A549 (cell line): ENCODE data around the gene CAPN11. TPM values are rescaled to one million over a fixed set of nuclear protein-coding genes. Genes with fewer than 3 reads are reported as not detected.

Source experiments
- ATAC-seq, 2 experiments: fragments of 200-7000 bp in 1 of 2; fragments of >200 bp in 1 of 2; cut with Nextera tagmentation in 1 of 2; cut with Tn5 transposase in 1 of 2; 3 replicates each; pipeline versions ENCODE4 v1.8.0 to v1.9.1; 2018 to 2020; ENCODE audit warnings: mild to moderate bottlenecking in 1 of 2, moderate library complexity in 1 of 2
- CTCF ChIA-PET: fragments of 300-600 bp; sonication (Branson Sonifier 250); formaldehyde crosslinking; extraction: SDS; loops from one replicate; lab custom pipeline; 2021; ENCODE audit warnings: antibody characterized with exemption, inconsistent platforms; lab: Yijun Ruan, JAX
- POLR2A ChIA-PET: fragments of 350-600 bp; formaldehyde crosslinking; extraction: SDS; loops from one replicate; lab custom pipeline; 2021; ENCODE audit warnings: antibody characterized with exemption, inconsistent platforms; lab: Yijun Ruan, JAX
- DNase-seq, 2 experiments: peaks; one replicate each; pipeline versions ENCODE4 v3.0.0 to v3.0.0-alpha.2; 2011 to 2016; ENCODE audit warnings: low read depth in 1 of 2, low spot score in 1 of 2
- FAIRE-seq: peaks from 2 replicates; lab custom pipeline; 2011; peaks lifted over from hg19 to GRCh38; lab: Jason Lieb, UNC
- H3K27ac ChIP-seq, 2 experiments: fragments of >200 bp; sonication (Bioruptor Twin); formaldehyde crosslinking; 3 replicates each; pipeline ENCODE4 v1.5.1; 2016 to 2017
- H3K4me1 ChIP-seq: fragments of >200 bp; sonication (Bioruptor Twin); formaldehyde crosslinking; 3 replicates; pipeline ENCODE4 v1.6.1; 2016
- H3K4me2 ChIP-seq: fragments of >200 bp; sonication (Bioruptor Twin); formaldehyde crosslinking; 3 replicates; pipeline ENCODE4 v1.6.1; 2016
- H3K4me3 ChIP-seq: fragments of >200 bp; sonication (Bioruptor Twin); formaldehyde crosslinking; 3 replicates; pipeline ENCODE4 v1.5.1; 2016
- H3K9me3 ChIP-seq: fragments of >200 bp; sonication (Bioruptor Twin); formaldehyde crosslinking; 3 replicates; pipeline ENCODE4 v1.6.1; 2016
- ATOH8 ChIP-seq: fragments of 250-450 bp; sonication (Bioruptor Pico); IDR thresholded peaks from 2 replicates; pipeline ENCODE4 v1.5.0; 2020; ENCODE audit warnings: low read depth, mild to moderate bottlenecking, moderate library complexity
- BCL3 ChIP-seq: fragments of >200 bp; sonication (Bioruptor Twin); formaldehyde crosslinking; IDR thresholded peaks from 3 replicates; pipeline ENCODE4 v1.6.1; 2016
- CHD4 ChIP-seq: fragments of 200-600 bp; sonication (generic); IDR thresholded peaks from 2 replicates; pipeline ENCODE4 v1.6.1; 2016; ENCODE audit warnings: antibody characterized with exemption, mild to moderate bottlenecking, borderline replicate concordance
- CTCF ChIP-seq: fragments of >200 bp; sonication (Bioruptor Twin); formaldehyde crosslinking; IDR thresholded peaks from 3 replicates; pipeline ENCODE4 v1.5.1; 2016
- ESRRA ChIP-seq: fragments of 150-350 bp; IDR thresholded peaks from 2 replicates; pipeline ENCODE4 v1.6.1; 2014; ENCODE audit warnings: mild to moderate bottlenecking, low read length, borderline replicate concordance
- FOSB ChIP-seq: fragments of 250-450 bp; sonication (Bioruptor Pico); IDR thresholded peaks from 2 replicates; pipeline ENCODE4 v1.5.0; 2020; ENCODE audit warnings: mild to moderate bottlenecking, moderate library complexity
- GATA3 ChIP-seq: IDR thresholded peaks from 2 replicates; pipeline ENCODE4 v1.6.1; 2012; ENCODE audit warnings: borderline replicate concordance
- HMGXB4 ChIP-seq: fragments of 250-450 bp; sonication (Bioruptor Pico); IDR thresholded peaks from 2 replicates; pipeline ENCODE4 v1.5.0; 2021; ENCODE audit warnings: mild to moderate bottlenecking, moderate library complexity, borderline replicate concordance
- HOXB13 ChIP-seq: fragments of 250-450 bp; sonication (Bioruptor Pico); IDR thresholded peaks from 2 replicates; pipeline ENCODE4 v1.5.0; 2020; ENCODE audit warnings: low read depth, mild to moderate bottlenecking, moderate library complexity
- KDM1A ChIP-seq: fragments of 200-600 bp; sonication (generic); IDR thresholded peaks from 2 replicates; pipeline ENCODE4 v1.6.1; 2016; ENCODE audit warnings: low read depth, mild to moderate bottlenecking
- KDM5A ChIP-seq: fragments of 200-600 bp; sonication (generic); IDR thresholded peaks from 2 replicates; pipeline ENCODE4 v1.6.1; 2016; ENCODE audit warnings: antibody characterized with exemption, mild to moderate bottlenecking
- MAX ChIP-seq: IDR thresholded peaks from 2 replicates; pipeline ENCODE4 v1.6.1; 2012
- PBX3 ChIP-seq: IDR thresholded peaks from 2 replicates; pipeline ENCODE4 v1.6.1; 2012
- PHF8 ChIP-seq: fragments of 200-600 bp; sonication (generic); IDR thresholded peaks from 2 replicates; pipeline ENCODE4 v1.6.1; 2016; ENCODE audit warnings: low read depth, mild to moderate bottlenecking, antibody characterized with exemption, moderate library complexity, borderline replicate concordance
- TFCP2L1 ChIP-seq: fragments of 250-450 bp; sonication (Bioruptor Pico); IDR thresholded peaks from 2 replicates; pipeline ENCODE4 v1.5.0; 2021; ENCODE audit warnings: mild to moderate bottlenecking
- WGBS: methylation state at CpG from one replicate; pipeline ENCODE4 v1.1.6; 2017; ENCODE audit errors: missing lambda C conversion rate; 5-methylcytosine and 5-hydroxymethylcytosine counted together
- polyA plus RNA-seq, 4 experiments: library from polyadenylated mRNA; depleted of rRNA in 3 of 4; stranded (reverse); fragments of >200 nt; fragmentation: RNase III in 1 of 4; extraction: RNeasy Plus Mini Kit Qiagen cat#74134 plus additional on column Dnase treatment in 1 of 4; gene quantifications; 2 replicates in 3 of 4; 3 replicates in 1 of 4; pipeline ENCODE4 v1.2.3, GENCODE V29; 2011 to 2017

CAPN11 gene
- polyA plus RNA-seq, 2 of the 4 experiments (the other 2 are of a cell fraction), result 0.10 TPM; not detected in 1

GRCh38 chr6:44132476-44132875, 26.1 kb upstream of the CAPN11 start:
- no peak overlapping the region for H3K4me3 ChIP-seq
- TF ChIP-seq ATOH8 (CRISPR knock-in tag) (no peak), KDM1A (no peak), GATA3 (no peak), TFCP2L1 (CRISPR knock-in tag) (no peak), KDM5A (no peak), CTCF (no peak), FOSB (CRISPR knock-in tag) (no peak), PHF8 (no peak), CHD4 (no peak), MAX (no peak), HOXB13 (CRISPR knock-in tag) (no peak), BCL3 (no peak)
- H3K4me1 ChIP-seq, result peaks cover 16% of the 10 kb centered on the region; the same call in 2 of the 3 replicates
- ChIA-PET POLR2A (no interaction called here), CTCF (interaction anchor here (0.7 to 2.0 kb wide), 6 partner anchors 19 to 466 kb away, joined by 3 to 5 read pairs (median 4); no protein-coding TSS in a partner anchor)
- no peak overlapping the region for H3K27ac ChIP-seq
- H3K9me3 ChIP-seq, result no peaks in the 10 kb centered on the region
- no peak for DNase-seq
- WGBS, result 50% methylated on average over 4 of the region's 4 CpGs
- ATAC-seq, result no peak
- FAIRE-seq, result no peak
- H3K4me2 ChIP-seq, result no peak overlapping the region

GRCh38 chr6:44133003-44133931, 25.4 kb upstream of the CAPN11 start:
- no peak for FAIRE-seq
- Histone ChIP-seq H3K4me3 (no peak overlapping the region), H3K4me1 (peaks cover 16% of the 10 kb centered on the region; the same call in 2 of the 3 replicates), H3K27ac (peak overlapping the region in 1 of 2 experiments; percentile 74; a peak in 3 of 6 replicates)
- TF ChIP-seq ESRRA (no peak), PBX3 (no peak), HMGXB4 (CRISPR knock-in tag) (no peak)
- TF ChIP-seq, all 56 proteins: peak for 0
- Histone ChIP-seq H3K9me3 (no peaks in the 10 kb centered on the region), H3K4me2 (peak overlapping the region; percentile 47)
- 73% methylated on average over 6 of the region's 9 CpGs for WGBS
- CTCF ChIA-PET, result interaction anchor here (0.7 to 2.1 kb wide), 6 partner anchors 18 to 101 kb away, joined by 3 to 12 read pairs (median 4); no protein-coding TSS in a partner anchor
- POLR2A ChIA-PET, result interaction anchor here (1.0 kb wide), 1 partner anchor 113 kb away, joined by 4 read pairs; the partner anchor contains the start of gene HSP90AB1
- peak; percentile 93 to 95 for ATAC-seq
- peak; percentile 35 for DNase-seq
